KMS-11 (cell line): Measurements from ENCODE around the gene ARHGDIB.

Experiments used
- H2AFZ ChIP-seq: fragments of 200-600 bp; sonication (generic); 2 replicates; pipeline ENCODE4 v1.6.1; 2016; ENCODE audit warnings: antibody characterized with exemption, mixed run types, low read depth
- H3K27ac ChIP-seq: fragments of 200-600 bp; sonication (generic); 2 replicates; pipeline ENCODE4 v1.6.1; 2016; ENCODE audit warnings: mild to moderate bottlenecking, mixed run types
- H3K27me3 ChIP-seq: fragments of 200-600 bp; sonication (generic); 2 replicates; pipeline ENCODE4 v1.6.1; 2017; ENCODE audit warnings: mild to moderate bottlenecking, low read depth, mixed run types, moderate library complexity; ENCODE audit not compliant: insufficient read depth
- H3K36me3 ChIP-seq: fragments of 200-600 bp; sonication (generic); 2 replicates; pipeline ENCODE4 v1.6.1; 2017; ENCODE audit warnings: mild to moderate bottlenecking, mixed run types; ENCODE audit not compliant: insufficient read depth
- H3K4me1 ChIP-seq: fragments of 200-600 bp; sonication (generic); 2 replicates; pipeline ENCODE4 v1.6.1; 2016; ENCODE audit warnings: mild to moderate bottlenecking, low read depth, mixed run types; ENCODE audit not compliant: poor library complexity, severe bottlenecking
- H3K4me2 ChIP-seq: fragments of 200-600 bp; sonication (generic); 2 replicates; pipeline ENCODE4 v1.7.0; 2016; ENCODE audit warnings: mild to moderate bottlenecking, mixed run types
- H3K4me3 ChIP-seq: fragments of 200-600 bp; sonication (generic); IDR thresholded peaks from 2 replicates; pipeline ENCODE4 v1.6.1; 2017; ENCODE audit warnings: low read depth, low read length, mixed read lengths; ENCODE audit not compliant: insufficient read depth
- H3K79me2 ChIP-seq: fragments of 200-600 bp; sonication (generic); 2 replicates; pipeline ENCODE4 v1.6.1; 2016; ENCODE audit warnings: low read depth, mixed run types; ENCODE audit not compliant: insufficient read depth
- H3K9ac ChIP-seq: fragments of 200-600 bp; sonication (generic); 2 replicates; pipeline ENCODE4 v1.6.1; 2016; ENCODE audit warnings: mild to moderate bottlenecking, mixed run types
- H4K20me1 ChIP-seq: fragments of 200-600 bp; sonication (generic); 2 replicates; pipeline ENCODE4 v1.6.1; 2016; ENCODE audit warnings: mild to moderate bottlenecking, mixed run types; ENCODE audit not compliant: insufficient read depth
- TF ChIP-seq, protein P1 (sequence below): fragments of 200-600 bp; sonication (generic); conservative IDR thresholded peaks from 2 replicates; pipeline ENCODE4 v1.6.1; 2017; ENCODE audit warnings: low read depth, mild to moderate bottlenecking, antibody characterized with exemption, low read length, moderate library complexity, mixed read lengths

Gene ARHGDIB

DNA sequence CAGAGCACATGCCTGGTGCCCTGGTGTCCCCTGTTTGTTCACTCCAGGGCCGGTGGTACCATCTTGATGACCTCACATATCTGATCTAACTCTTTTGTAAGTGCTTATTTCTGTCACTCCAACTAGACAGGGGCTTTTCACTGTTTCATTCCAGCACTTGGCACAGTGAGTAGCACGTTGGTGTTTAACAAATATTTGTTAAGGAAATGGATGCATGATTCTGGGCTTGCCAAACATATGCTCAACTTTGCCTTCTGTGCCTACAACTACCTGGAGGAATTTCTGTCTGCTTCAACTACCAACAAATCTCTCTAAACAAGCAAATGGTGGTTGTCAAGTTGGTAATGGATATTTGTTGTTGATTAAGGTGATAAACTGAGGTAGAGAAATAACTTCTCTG lies 43.0 kb upstream of the ARHGDIB start:
- Histone ChIP-seq H4K20me1 (no peaks in the 10 kb centered on the region), H3K4me3 (no peak overlapping the region), H3K79me2 (no peaks in the 10 kb centered on the region), H3K4me1 (no peaks in the 10 kb centered on the region), H3K27ac (no peak overlapping the region), H3K4me2 (no peak overlapping the region), H3K27me3 (no peaks in the 10 kb centered on the region), H3K36me3 (no peaks in the 10 kb centered on the region), H2AFZ (no peak overlapping the region), H3K9ac (no peak overlapping the region)
- TF ChIP-seq, protein P1, sequence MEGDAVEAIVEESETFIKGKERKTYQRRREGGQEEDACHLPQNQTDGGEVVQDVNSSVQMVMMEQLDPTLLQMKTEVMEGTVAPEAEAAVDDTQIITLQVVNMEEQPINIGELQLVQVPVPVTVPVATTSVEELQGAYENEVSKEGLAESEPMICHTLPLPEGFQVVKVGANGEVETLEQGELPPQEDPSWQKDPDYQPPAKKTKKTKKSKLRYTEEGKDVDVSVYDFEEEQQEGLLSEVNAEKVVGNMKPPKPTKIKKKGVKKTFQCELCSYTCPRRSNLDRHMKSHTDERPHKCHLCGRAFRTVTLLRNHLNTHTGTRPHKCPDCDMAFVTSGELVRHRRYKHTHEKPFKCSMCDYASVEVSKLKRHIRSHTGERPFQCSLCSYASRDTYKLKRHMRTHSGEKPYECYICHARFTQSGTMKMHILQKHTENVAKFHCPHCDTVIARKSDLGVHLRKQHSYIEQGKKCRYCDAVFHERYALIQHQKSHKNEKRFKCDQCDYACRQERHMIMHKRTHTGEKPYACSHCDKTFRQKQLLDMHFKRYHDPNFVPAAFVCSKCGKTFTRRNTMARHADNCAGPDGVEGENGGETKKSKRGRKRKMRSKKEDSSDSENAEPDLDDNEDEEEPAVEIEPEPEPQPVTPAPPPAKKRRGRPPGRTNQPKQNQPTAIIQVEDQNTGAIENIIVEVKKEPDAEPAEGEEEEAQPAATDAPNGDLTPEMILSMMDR: no peak

DNA sequence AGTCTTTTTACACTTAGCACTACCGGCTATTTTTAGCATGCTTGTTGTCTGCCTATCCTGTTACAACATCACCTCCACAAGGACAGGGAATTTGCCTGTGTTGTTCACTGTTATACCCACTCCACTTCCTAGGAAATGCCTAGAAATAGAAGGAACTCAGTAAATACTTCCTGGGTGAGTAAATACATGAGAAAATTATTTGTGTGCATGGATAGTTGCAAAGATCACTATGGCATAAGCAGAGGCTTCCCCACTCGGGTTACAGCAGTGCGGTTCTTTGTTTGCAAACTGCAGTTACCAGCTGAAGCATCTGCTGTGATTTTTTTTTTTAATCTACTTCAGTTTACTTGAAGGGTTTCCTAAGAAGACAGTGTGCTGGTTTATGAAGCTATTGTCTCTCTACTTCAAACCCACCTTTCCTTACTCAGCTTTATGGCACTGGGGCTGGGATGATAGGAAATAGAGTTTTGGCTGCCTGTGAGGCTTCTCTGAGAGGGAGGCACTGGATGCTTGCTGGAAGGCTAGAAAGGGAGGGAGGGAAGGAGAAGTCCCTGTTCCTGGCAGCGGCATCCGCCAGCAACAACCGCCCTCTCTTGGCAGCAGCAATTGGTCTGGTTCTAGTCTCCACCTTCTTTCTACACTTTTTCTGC lies 40.5 kb upstream of the ARHGDIB start:
- TF ChIP-seq, protein P1: no peak
- no peaks in the 10 kb centered on the region for H3K36me3 ChIP-seq
- no peak overlapping the region for H3K4me3 ChIP-seq
- H2AFZ ChIP-seq: no peak overlapping the region
- no peak overlapping the region for H3K27ac ChIP-seq
- no peak overlapping the region for H3K4me2 ChIP-seq
- H3K27me3 ChIP-seq: no peaks in the 10 kb centered on the region
- no peaks in the 10 kb centered on the region for H3K4me1 ChIP-seq
- no peaks in the 10 kb centered on the region for H4K20me1 ChIP-seq
- no peak overlapping the region for H3K9ac ChIP-seq
- no peaks in the 10 kb centered on the region for H3K79me2 ChIP-seq

DNA sequence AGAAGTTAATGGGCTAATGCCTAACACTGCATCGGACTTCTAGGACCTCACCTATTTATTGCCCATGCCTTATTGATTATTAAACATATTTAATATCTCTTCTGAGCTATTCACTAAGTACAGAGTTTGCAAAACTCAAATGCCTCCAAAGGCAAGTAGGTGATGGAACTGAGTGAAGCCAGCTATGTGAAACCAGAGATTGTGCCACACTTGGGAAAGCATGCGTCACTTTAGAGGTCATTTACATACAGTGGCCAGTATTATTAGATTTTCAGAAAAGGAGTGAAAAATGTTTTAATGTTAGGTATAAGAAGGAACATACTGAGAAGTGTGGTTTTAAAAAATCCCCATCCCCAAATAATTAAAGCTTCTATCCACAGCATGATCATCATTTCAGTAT lies 39.2 kb upstream of the ARHGDIB start:
- H3K9ac ChIP-seq: no peak overlapping the region
- no peaks in the 10 kb centered on the region for H3K79me2 ChIP-seq
- no peaks in the 10 kb centered on the region for H3K27me3 ChIP-seq
- H4K20me1 ChIP-seq: no peaks in the 10 kb centered on the region
- no peak overlapping the region for H2AFZ ChIP-seq
- no peak overlapping the region for H3K4me2 ChIP-seq
- TF ChIP-seq, protein P1: no peak
- no peaks in the 10 kb centered on the region for H3K36me3 ChIP-seq
- no peak overlapping the region for H3K4me3 ChIP-seq
- no peak overlapping the region for H3K27ac ChIP-seq
- H3K4me1 ChIP-seq: peaks cover 2% of the 10 kb centered on the region

DNA sequence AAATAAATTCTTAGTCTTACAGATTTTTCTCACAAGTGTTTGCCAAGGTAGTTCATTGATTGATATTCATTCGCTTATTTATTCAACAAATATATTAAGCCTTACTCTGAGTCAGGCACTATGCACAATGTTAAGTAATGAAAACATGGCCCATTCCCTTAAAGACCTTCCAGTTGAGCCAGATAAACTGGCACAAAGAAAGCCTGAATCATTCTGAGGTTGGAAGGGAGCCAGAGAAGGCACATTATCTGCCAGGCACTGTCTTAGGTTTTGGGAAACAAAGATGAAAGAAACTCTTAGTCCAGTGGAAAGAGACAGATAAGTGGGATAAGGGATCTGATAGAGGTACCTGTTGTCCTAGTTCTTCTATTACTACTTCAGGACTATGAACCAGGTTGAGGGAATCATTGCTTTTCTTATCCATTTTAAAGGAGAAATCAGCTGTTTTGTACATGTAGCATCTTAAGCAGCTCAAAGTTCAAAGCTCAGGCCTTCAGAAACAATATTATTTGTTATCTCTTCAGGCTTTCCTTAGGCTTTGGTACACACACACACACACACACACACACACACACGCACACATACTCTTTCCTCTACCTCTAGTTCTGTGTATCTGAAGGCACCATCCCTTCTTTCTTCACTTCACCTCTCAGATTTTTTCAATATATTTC lies 38.4 kb upstream of the ARHGDIB start:
- H3K4me1 ChIP-seq: peaks cover 3% of the 10 kb centered on the region
- H3K4me3 ChIP-seq: no peak overlapping the region
- TF ChIP-seq, protein P1: no peak
- H3K9ac ChIP-seq: no peak overlapping the region
- no peaks in the 10 kb centered on the region for H3K27me3 ChIP-seq
- no peak overlapping the region for H3K27ac ChIP-seq
- H2AFZ ChIP-seq: no peak overlapping the region
- H3K36me3 ChIP-seq: no peaks in the 10 kb centered on the region
- no peak overlapping the region for H3K4me2 ChIP-seq
- no peaks in the 10 kb centered on the region for H4K20me1 ChIP-seq
- H3K79me2 ChIP-seq: no peaks in the 10 kb centered on the region
